ENCODE measurements around the gene EARS2.
"Not testable (repeated sequence)": the region's sequence is repeated elsewhere in the genome, so short reads cannot be mapped to it uniquely, and the experiment has no call there.

Gene EARS2

GRCh38 chr16:23567602-23568001 is 10.5 kb upstream of the EARS2 start:
- DNase-seq (ENCODE audit: low read depth, low spot score) = no peak

- no peak for DNase-seq (ENCODE audit: low read depth, low spot score)
Observed at GRCh38 chr16:23566724-23567123, 9.6 kb upstream of the EARS2 start.

- DNase-seq (ENCODE audit: low read depth, low spot score) = no peak
Observed at GRCh38 chr16:23564575-23565363, 7.6 kb upstream of the EARS2 start.

- no peak for DNase-seq (ENCODE audit: low read depth, low spot score)
Observed at GRCh38 chr16:23563186-23563585, 6.0 kb upstream of the EARS2 start.

- no peak for DNase-seq (ENCODE audit: low read depth, low spot score)
Observed at GRCh38 chr16:23562505-23562904, 5.4 kb upstream of the EARS2 start.

GRCh38 chr16:23561586-23561985 is 4.4 kb upstream of the EARS2 start:
- no peak for DNase-seq (ENCODE audit: low read depth, low spot score)

- DNase-seq (ENCODE audit: low read depth, low spot score) = no peak
Observed at GRCh38 chr16:23557779-23558702, 891 bp upstream of the EARS2 start.

GRCh38 chr16:23554536-23554935 is 2.6 kb downstream of the EARS2 start:
- DNase-seq (ENCODE audit: low read depth, low spot score) = no peak

GRCh38 chr16:23552161-23552560 is 5.0 kb downstream of the EARS2 start:
- no peak for DNase-seq (ENCODE audit: low read depth, low spot score)

GRCh38 chr16:23549938-23550337 is 7.2 kb downstream of the EARS2 start:
- DNase-seq (ENCODE audit: low read depth, low spot score) = no peak

GRCh38 chr16:23544436-23544835 is 12.7 kb downstream of the EARS2 start:
- DNase-seq (ENCODE audit: low read depth, low spot score) = no peak

- DNase-seq (ENCODE audit: low read depth, low spot score) = not testable (repeated sequence)
Observed at GRCh38 chr16:23540817-23541178, 16.4 kb downstream of the EARS2 start.

- no peak for DNase-seq (ENCODE audit: low read depth, low spot score)
Observed at GRCh38 chr16:23539984-23540816, 16.9 kb downstream of the EARS2 start.

- DNase-seq (ENCODE audit: low read depth, low spot score) = no peak
Observed at GRCh38 chr16:23538919-23539278, 18.3 kb downstream of the EARS2 start.

- DNase-seq (ENCODE audit: low read depth, low spot score) = no peak
Observed at GRCh38 chr16:23537390-23537789, 19.8 kb downstream of the EARS2 start.

GRCh38 chr16:23535901-23536300 is 21.2 kb downstream of the EARS2 start:
- DNase-seq (ENCODE audit: low read depth, low spot score) = no peak

GRCh38 chr16:23534868-23535860 is 22.0 kb downstream of the EARS2 start:
- DNase-seq (ENCODE audit: low read depth, low spot score) = no peak

- no peak for DNase-seq (ENCODE audit: low read depth, low spot score)
Observed at GRCh38 chr16:23532448-23532847, 24.7 kb downstream of the EARS2 start.

- no peak for DNase-seq (ENCODE audit: low read depth, low spot score)
Observed at GRCh38 chr16:23530062-23530461, 27.1 kb downstream of the EARS2 start.

- DNase-seq (ENCODE audit: low read depth, low spot score) = no peak
Observed at GRCh38 chr16:23528644-23529310, 28.4 kb downstream of the EARS2 start.

All from iPS DF 19.7 (cell line).